ENCODE data around the gene CALCOCO1. TPM values are rescaled to one million over a fixed set of nuclear protein-coding genes. Genes with fewer than 3 reads are reported as not detected.

The CALCOCO1 gene
- total and polyA plus RNA-seq, 2 of the 13 experiments (the other 11 are each of a cell fraction or from before 2014, with no cell fraction given), result 7.7 to 47.7 TPM

DNA sequence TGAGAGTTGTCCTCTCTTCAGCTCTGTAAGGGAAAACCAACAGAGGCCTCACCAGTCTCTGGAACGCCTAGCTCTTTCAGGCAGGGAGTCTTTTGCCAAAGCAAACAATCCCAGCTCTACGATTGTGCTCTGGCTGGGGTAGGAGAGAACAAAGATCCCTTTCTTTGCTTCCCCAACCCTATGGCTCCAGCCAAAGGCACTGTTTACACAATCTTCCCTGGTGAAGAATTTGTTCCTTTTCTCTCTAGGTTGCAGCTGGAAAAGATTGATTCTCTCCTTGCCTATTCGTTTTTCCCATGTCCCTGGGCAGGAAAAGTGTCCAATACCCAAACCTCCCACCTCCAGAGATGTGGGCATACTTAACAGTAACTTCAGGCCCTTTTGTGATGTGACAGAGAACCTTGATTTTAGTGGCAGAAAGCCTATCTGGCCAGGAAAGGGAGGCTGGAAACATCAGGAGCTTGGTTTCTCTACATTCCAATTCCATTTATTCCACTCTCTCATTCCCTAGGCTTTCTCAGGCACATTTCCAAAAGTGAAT, 68.2 kb downstream of the CALCOCO1 start (continued):
- TF ChIP-seq MXD3 (CRISPR knock-in tag; IDR thresholded peaks at IDR 0.05) (no peak), HNF1A (IDR thresholded peaks at IDR 0.05; ENCODE audit: low read depth) (peak; percentile 61), HNF1A (CRISPR knock-in tag; IDR thresholded peaks at IDR 0.05; ENCODE audit: borderline replicate concordance) (peak; percentile 15; the same call in 1 of the 2 replicates), REPIN1 (CRISPR knock-in tag; IDR thresholded peaks at IDR 0.05; ENCODE audit: borderline replicate concordance, low read depth) (no peak), RBFOX2 (IDR thresholded peaks at IDR 0.05; ENCODE audit: low read depth, low read length) (no peak), PREB (CRISPR knock-in tag; IDR thresholded peaks at IDR 0.05) (no peak), ZNF556 (CRISPR knock-in tag; IDR thresholded peaks at IDR 0.05; ENCODE audit: borderline replicate concordance) (no peak), ZKSCAN5 (CRISPR knock-in tag; IDR thresholded peaks at IDR 0.05) (no peak), GTF3A (CRISPR knock-in tag; conservative IDR thresholded peaks at IDR 0.05) (no peak), ZNF839 (CRISPR knock-in tag; IDR thresholded peaks at IDR 0.05; ENCODE audit: borderline replicate concordance) (no peak), ZNF577 (CRISPR knock-in tag; IDR thresholded peaks at IDR 0.05; ENCODE audit: borderline replicate concordance, low read depth) (no peak), ZBTB21 (CRISPR knock-in tag; IDR thresholded peaks at IDR 0.05) (0 out of 2 replicates have a peak, but pooled peaks have one; percentile 40), BHLHE40 (IDR thresholded peaks at IDR 0.05; ENCODE audit: low read length) (no peak), HNF4A (CRISPR knock-in tag; IDR thresholded peaks at IDR 0.05) (peak; percentile 60), STAG1 (CRISPR knock-in tag; IDR thresholded peaks at IDR 0.05) (peak; percentile 15; the same call in 1 of the 2 replicates), ZFP90 (CRISPR knock-in tag; IDR thresholded peaks at IDR 0.05; ENCODE audit: borderline replicate concordance) (no peak)
- TF ChIP-seq, protein P1, sequence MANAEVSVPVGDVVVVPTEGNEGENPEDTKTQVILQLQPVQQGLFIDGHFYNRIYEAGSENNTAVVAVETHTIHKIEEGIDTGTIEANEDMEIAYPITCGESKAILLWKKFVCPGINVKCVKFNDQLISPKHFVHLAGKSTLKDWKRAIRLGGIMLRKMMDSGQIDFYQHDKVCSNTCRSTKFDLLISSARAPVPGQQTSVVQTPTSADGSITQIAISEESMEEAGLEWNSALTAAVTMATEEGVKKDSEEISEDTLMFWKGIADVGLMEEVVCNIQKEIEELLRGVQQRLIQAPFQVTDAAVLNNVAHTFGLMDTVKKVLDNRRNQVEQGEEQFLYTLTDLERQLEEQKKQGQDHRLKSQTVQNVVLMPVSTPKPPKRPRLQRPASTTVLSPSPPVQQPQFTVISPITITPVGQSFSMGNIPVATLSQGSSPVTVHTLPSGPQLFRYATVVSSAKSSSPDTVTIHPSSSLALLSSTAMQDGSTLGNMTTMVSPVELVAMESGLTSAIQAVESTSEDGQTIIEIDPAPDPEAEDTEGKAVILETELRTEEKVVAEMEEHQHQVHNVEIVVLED (CRISPR knock-in tag; IDR thresholded peaks at IDR 0.05; ENCODE audit: borderline replicate concordance), result no peak; the same call in 1 of the 2 replicates
- TF ChIP-seq, protein P2, sequence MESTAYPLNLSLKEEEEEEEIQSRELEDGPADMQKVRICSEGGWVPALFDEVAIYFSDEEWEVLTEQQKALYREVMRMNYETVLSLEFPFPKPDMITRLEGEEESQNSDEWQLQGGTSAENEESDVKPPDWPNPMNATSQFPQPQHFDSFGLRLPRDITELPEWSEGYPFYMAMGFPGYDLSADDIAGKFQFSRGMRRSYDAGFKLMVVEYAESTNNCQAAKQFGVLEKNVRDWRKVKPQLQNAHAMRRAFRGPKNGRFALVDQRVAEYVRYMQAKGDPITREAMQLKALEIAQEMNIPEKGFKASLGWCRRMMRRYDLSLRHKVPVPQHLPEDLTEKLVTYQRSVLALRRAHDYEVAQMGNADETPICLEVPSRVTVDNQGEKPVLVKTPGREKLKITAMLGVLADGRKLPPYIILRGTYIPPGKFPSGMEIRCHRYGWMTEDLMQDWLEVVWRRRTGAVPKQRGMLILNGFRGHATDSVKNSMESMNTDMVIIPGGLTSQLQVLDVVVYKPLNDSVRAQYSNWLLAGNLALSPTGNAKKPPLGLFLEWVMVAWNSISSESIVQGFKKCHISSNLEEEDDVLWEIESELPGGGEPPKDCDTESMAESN (CRISPR knock-in tag; conservative IDR thresholded peaks at IDR 0.05), result no peak
- TF ChIP-seq, protein P3, sequence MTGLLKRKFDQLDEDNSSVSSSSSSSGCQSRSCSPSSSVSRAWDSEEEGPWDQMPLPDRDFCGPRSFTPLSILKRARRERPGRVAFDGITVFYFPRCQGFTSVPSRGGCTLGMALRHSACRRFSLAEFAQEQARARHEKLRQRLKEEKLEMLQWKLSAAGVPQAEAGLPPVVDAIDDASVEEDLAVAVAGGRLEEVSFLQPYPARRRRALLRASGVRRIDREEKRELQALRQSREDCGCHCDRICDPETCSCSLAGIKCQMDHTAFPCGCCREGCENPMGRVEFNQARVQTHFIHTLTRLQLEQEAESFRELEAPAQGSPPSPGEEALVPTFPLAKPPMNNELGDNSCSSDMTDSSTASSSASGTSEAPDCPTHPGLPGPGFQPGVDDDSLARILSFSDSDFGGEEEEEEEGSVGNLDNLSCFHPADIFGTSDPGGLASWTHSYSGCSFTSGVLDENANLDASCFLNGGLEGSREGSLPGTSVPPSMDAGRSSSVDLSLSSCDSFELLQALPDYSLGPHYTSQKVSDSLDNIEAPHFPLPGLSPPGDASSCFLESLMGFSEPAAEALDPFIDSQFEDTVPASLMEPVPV (CRISPR knock-in tag; IDR thresholded peaks at IDR 0.05), result no peak

Measured in HepG2 (cell line).